Measurements from ENCODE around the gene PRX. TPM values are rescaled to one million over a fixed set of nuclear protein-coding genes. Genes with fewer than 3 reads are reported as not detected.

The PRX gene
- total and polyA plus RNA-seq, 9 of the 15 experiments (the other 6 are each of a cell fraction or from before 2014, with no cell fraction given): 0.65 to 3.5 (median 1.7) TPM; not detected in 2

DNA sequence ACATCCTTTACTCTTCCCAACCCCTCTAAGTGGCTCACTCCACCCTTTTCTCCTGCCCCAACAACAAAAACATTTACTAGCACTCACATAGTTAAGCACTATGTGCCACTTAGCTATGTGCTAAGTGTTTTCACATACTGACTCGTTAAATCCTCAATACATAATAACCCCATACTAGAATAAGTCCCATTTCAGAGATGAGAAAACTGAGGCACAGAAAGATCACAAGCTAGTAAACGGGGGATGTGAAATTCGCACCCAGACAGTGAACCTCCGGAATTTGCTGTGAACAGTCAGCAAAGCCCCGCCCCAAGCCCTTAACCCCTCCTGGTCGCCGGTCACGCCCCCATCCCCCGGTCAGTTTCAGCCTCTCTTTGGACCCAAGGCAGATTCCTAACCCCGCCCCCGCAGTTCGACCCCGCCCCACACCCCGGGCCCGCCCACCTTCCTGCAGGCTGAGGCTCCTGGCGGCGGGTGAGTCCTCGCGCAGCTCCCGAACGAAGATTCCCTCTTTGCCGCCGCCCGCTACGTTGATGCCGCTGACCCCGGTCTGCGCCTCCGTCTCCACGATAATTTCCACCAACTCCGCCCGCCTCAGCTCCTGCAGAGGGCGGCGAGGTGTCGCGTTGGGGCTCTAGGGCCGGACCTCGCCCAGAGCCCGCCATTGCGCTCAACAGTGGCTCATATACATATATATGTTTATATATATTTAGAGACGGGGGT, 9.8 kb downstream of the PRX start (continued):
- TF ChIP-seq ZNF263 (CRISPR knock-in tag; IDR thresholded peaks at IDR 0.05; ENCODE audit: borderline replicate concordance): 0 out of 2 replicates have a peak, but pooled peaks have one; percentile 44
- no peak for TF ChIP-seq NR2C1 (IDR thresholded peaks at IDR 0.05)
- TF ChIP-seq NR2C1 (tag; IDR thresholded peaks at IDR 0.05): no peak
- peak; percentile 75 to 76 for TF ChIP-seq NRF1 (conservative IDR thresholded peaks at IDR 0.05 in 1 of 2, IDR thresholded peaks at IDR 0.05 in 1 of 2)
- TF ChIP-seq CHD4 (IDR thresholded peaks at IDR 0.05; ENCODE audit: insufficient read depth, insufficient replicate concordance, low read depth, low read length, poor library complexity, severe bottlenecking): peak; percentile 95
- no peak for TF ChIP-seq SP2 (IDR thresholded peaks at IDR 0.05; ENCODE audit: extremely low read depth, low read depth, low read length, poor library complexity, severe bottlenecking)
- no peak for TF ChIP-seq RFX7 (CRISPR knock-in tag; IDR thresholded peaks at IDR 0.05)
- peak; percentile 99 for TF ChIP-seq ADNP (tag; IDR thresholded peaks at IDR 0.05)
- TF ChIP-seq CBX3 (IDR thresholded peaks at IDR 0.05; ENCODE audit: borderline replicate concordance in 1 of 2, low read length in 2 of 2): peak in 1 of 2 experiments; percentile 72; a peak in 1 of 3 replicates
- TF ChIP-seq E2F6 (IDR thresholded peaks at IDR 0.05; ENCODE audit: borderline replicate concordance in 1 of 2, extremely low read depth in 1 of 2, insufficient read depth in 1 of 2, insufficient read length in 1 of 2, low read depth in 1 of 2, low read length in 1 of 2, poor library complexity in 1 of 2, severe bottlenecking in 1 of 2): peak; percentile 23 to 76
- peak; percentile 42; the same call in 1 of the 2 replicates for TF ChIP-seq ETV1 (tag; conservative IDR thresholded peaks at IDR 0.05; ENCODE audit: low read depth)
- 0 out of 2 replicates have a peak, but pooled peaks have one; percentile 46 for TF ChIP-seq CXXC5 (CRISPR knock-in tag; IDR thresholded peaks at IDR 0.05)
- TF ChIP-seq GABPB1 (CRISPR knock-in tag; IDR thresholded peaks at IDR 0.05): no peak
- TF ChIP-seq MAX (CRISPR knock-in tag; IDR thresholded peaks at IDR 0.05): peak; percentile 36; the same call in 1 of the 2 replicates
- 0 out of 2 replicates have a peak, but pooled peaks have one; percentile 9 for TF ChIP-seq ZNF584 (CRISPR knock-in tag; IDR thresholded peaks at IDR 0.05; ENCODE audit: low read depth)
- peak; percentile 93 for TF ChIP-seq RBM25 (IDR thresholded peaks at IDR 0.05; ENCODE audit: low read depth, low read length, severe bottlenecking)
- TF ChIP-seq SMARCA5 (IDR thresholded peaks at IDR 0.05): peak; percentile 97
- TF ChIP-seq NBN (IDR thresholded peaks at IDR 0.05; ENCODE audit: low read depth): peak; percentile 67
- TF ChIP-seq BRD9 (IDR thresholded peaks at IDR 0.05; ENCODE audit: low read depth, partially characterized antibody): peak; percentile 73
- no peak for TF ChIP-seq JUND (IDR thresholded peaks at IDR 0.05; ENCODE audit: borderline replicate concordance, low read depth, low read length)
- TF ChIP-seq JUND (tag; IDR thresholded peaks at IDR 0.05; ENCODE audit: borderline replicate concordance, low read depth, low read length): 0 out of 3 replicates have a peak, but pooled peaks have one; percentile 16
- TF ChIP-seq, protein P1, sequence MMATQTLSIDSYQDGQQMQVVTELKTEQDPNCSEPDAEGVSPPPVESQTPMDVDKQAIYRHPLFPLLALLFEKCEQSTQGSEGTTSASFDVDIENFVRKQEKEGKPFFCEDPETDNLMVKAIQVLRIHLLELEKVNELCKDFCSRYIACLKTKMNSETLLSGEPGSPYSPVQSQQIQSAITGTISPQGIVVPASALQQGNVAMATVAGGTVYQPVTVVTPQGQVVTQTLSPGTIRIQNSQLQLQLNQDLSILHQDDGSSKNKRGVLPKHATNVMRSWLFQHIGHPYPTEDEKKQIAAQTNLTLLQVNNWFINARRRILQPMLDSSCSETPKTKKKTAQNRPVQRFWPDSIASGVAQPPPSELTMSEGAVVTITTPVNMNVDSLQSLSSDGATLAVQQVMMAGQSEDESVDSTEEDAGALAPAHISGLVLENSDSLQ (IDR thresholded peaks at IDR 0.05): peak; percentile 13; the same call in 1 of the 2 replicates
- peak; percentile 83 for TF ChIP-seq ZSCAN29 (IDR thresholded peaks at IDR 0.05)
